ENCODE data around the gene BRD1. TPM values are rescaled to one million over a fixed set of nuclear protein-coding genes. Genes with fewer than 3 reads are reported as not detected.

Gene BRD1
- total and polyA plus RNA-seq, 2 experiments from 2014 or later = 12.3 to 33.8 TPM

GRCh38 chr22:49723478-49724029, 104.1 kb downstream of the BRD1 start (continued):
- no peak for TF ChIP-seq CREB1 (CRISPR knock-in tag; IDR thresholded peaks at IDR 0.05; ENCODE audit: low read depth)
- TF ChIP-seq NANOG (IDR thresholded peaks at IDR 0.05; ENCODE audit: borderline replicate concordance) = no peak
- no peak for TF ChIP-seq CTCF (conservative IDR thresholded peaks at IDR 0.05; ENCODE audit: low read depth in 2 of 2)
- TF ChIP-seq POLR2AphosphoS5 (IDR thresholded peaks at IDR 0.05; ENCODE audit: low read depth) = no peak
- TF ChIP-seq ZNF114 (CRISPR knock-in tag; IDR thresholded peaks at IDR 0.05) = no peak
- no peak for TF ChIP-seq REST (IDR thresholded peaks at IDR 0.05; ENCODE audit: unreplicated experiment)
- TF ChIP-seq JUNB (IDR thresholded peaks at IDR 0.05; ENCODE audit: unreplicated experiment) = no peak
- TF ChIP-seq STAT1 (IDR thresholded peaks at IDR 0.05; ENCODE audit: unreplicated experiment) = no peak

Small RNA genes within 50 kb of the gene (small RNA-seq; reads per million reads assigned to genes)
- gene AL117328.1 (ENCODE audit: low replicate concordance) = not detected
- not detected for gene RF00017 (ENCODE audit: low replicate concordance)

Other genes with a start within 250 kb of the BRD1 start
- gene ZBED4, start 26.0 kb upstream of the BRD1 start, total RNA-seq (2014; rRNA removed; shearing (Covaris generic)) = 28.0 and 31.9 TPM in 2 replicates
- 8.5 and 9.0 TPM in 2 replicates for gene ZBED4, start 26.0 kb upstream of the BRD1 start, polyA plus RNA-seq (2016; fragmentation: Nextera tagmentation; extraction: Ambion mirVana)
- 23.3 and 26.9 TPM in 2 replicates for gene ALG12, start 90.6 kb upstream of the BRD1 start, total RNA-seq (2014; rRNA removed; shearing (Covaris generic))
- 18.7 and 21.8 TPM in 2 replicates for gene ALG12, start 90.6 kb upstream of the BRD1 start, polyA plus RNA-seq (2016; fragmentation: Nextera tagmentation; extraction: Ambion mirVana)
- 34.4 and 35.7 TPM in 2 replicates for gene CRELD2, start 90.8 kb upstream of the BRD1 start, total RNA-seq (2014; rRNA removed; shearing (Covaris generic))
- 47.7 and 49.4 TPM in 2 replicates for gene CRELD2, start 90.8 kb upstream of the BRD1 start, polyA plus RNA-seq (2016; fragmentation: Nextera tagmentation; extraction: Ambion mirVana)
- gene PIM3, start 132.9 kb upstream of the BRD1 start, total RNA-seq (2014; rRNA removed; shearing (Covaris generic)) = 30.6 and 37.3 TPM in 2 replicates
- gene PIM3, start 132.9 kb upstream of the BRD1 start, polyA plus RNA-seq (2016; fragmentation: Nextera tagmentation; extraction: Ambion mirVana) = 17.7 and 18.8 TPM in 2 replicates
- gene IL17REL, start 184.9 kb upstream of the BRD1 start, total RNA-seq (2014; rRNA removed; shearing (Covaris generic)) = 0.31 TPM in 1 of 2 replicates, not detected in the other
- gene IL17REL, start 184.9 kb upstream of the BRD1 start, polyA plus RNA-seq (2016; fragmentation: Nextera tagmentation; extraction: Ambion mirVana) = not detected in 2 replicates
- gene TTLL8, start 230.4 kb upstream of the BRD1 start, total RNA-seq (2014; rRNA removed; shearing (Covaris generic)) = not detected in 2 replicates
- gene TTLL8, start 230.4 kb upstream of the BRD1 start, polyA plus RNA-seq (2016; fragmentation: Nextera tagmentation; extraction: Ambion mirVana) = not detected in 2 replicates

Data from GM23338 (cell line).